NB4 (cell line): Measurements from ENCODE around the gene PTCH1.

Experiments used
- CTCF ChIP-seq: IDR thresholded peaks from one replicate; pipeline ENCODE4 v1.5.1; 2012; ENCODE audit warnings: low read depth, low read length
- MAX ChIP-seq: IDR thresholded peaks from 2 replicates; pipeline ENCODE4 v1.6.1; 2011; ENCODE audit warnings: low read depth, low read length
- MYC ChIP-seq: IDR thresholded peaks from 2 replicates; pipeline ENCODE4 v1.6.1; 2011; ENCODE audit warnings: low read depth, low read length
- POLR2A ChIP-seq: IDR thresholded peaks from 2 replicates; pipeline ENCODE4 v1.6.1; 2011; ENCODE audit warnings: mild to moderate bottlenecking; ENCODE audit not compliant: insufficient read length; ENCODE audit errors: extremely low read depth

- TF ChIP-seq CTCF (no peak), MAX (no peak), POLR2A (no peak), MYC (no peak)
Measured at GRCh38 chr9:95502248-95502647, 14.5 kb downstream of the PTCH1 start.
